ENCODE data around the gene NCKAP5. TPM values are rescaled to one million over a fixed set of nuclear protein-coding genes. Genes with fewer than 3 reads are reported as not detected.

NCKAP5 gene
- total and polyA plus RNA-seq, 10 donors, result 0.39 to 6.0 (median 3.3) TPM

GRCh38 chr2:133492719-133493380, 75.4 kb downstream of the NCKAP5 start:
- intact Hi-C loops (cut with DNase I; ENCODE audit: low total_unique reads), result no loop called here
- no peak for DNase-seq
- no peak overlapping the region for H3K27ac ChIP-seq
- TF ChIP-seq CTCF (IDR thresholded peaks at IDR 0.05 in 8 of 11, conservative IDR thresholded peaks at IDR 0.05 in 3 of 11) (no peak), POLR2AphosphoS5 (IDR thresholded peaks at IDR 0.05) (no peak), POLR2A (IDR thresholded peaks at IDR 0.05) (no peak)
- no peaks in the 10 kb centered on the region for H3K36me3 ChIP-seq
- no peaks in the 10 kb centered on the region for H3K9me3 ChIP-seq
- H3K4me1 ChIP-seq, result no peaks in the 10 kb centered on the region
- H3K27me3 ChIP-seq (replicated peaks in 1 of 7), result no peaks in the 10 kb centered on the region
- WGBS, 5 donors, result 78 to 100% (median 92%) methylated on average over 2 of the region's 2 CpGs
- no peak overlapping the region for H3K4me3 ChIP-seq

- WGBS, 5 donors, result 66 to 75% (median 68%) methylated on average over 3 of the region's 3 CpGs
- H3K4me1 ChIP-seq, result no peaks in the 10 kb centered on the region
- no peaks in the 10 kb centered on the region for H3K27me3 ChIP-seq (replicated peaks in 1 of 7)
- no peak for TF ChIP-seq POLR2A (IDR thresholded peaks at IDR 0.05)
- TF ChIP-seq CTCF (IDR thresholded peaks at IDR 0.05 in 8 of 11, conservative IDR thresholded peaks at IDR 0.05 in 3 of 11), result no peak
- no peak for TF ChIP-seq POLR2AphosphoS5 (IDR thresholded peaks at IDR 0.05)
- H3K4me3 ChIP-seq, result no peak overlapping the region
- intact Hi-C loops (cut with DNase I; ENCODE audit: low total_unique reads), result no loop called here
- no peaks in the 10 kb centered on the region for H3K36me3 ChIP-seq
- no peak overlapping the region for H3K27ac ChIP-seq
- no peak for DNase-seq
- H3K9me3 ChIP-seq, result no peaks in the 10 kb centered on the region
Observed at GRCh38 chr2:133490411-133490980, 77.8 kb downstream of the NCKAP5 start.

GRCh38 chr2:133489641-133490410, 78.4 kb downstream of the NCKAP5 start:
- H3K36me3 ChIP-seq, result no peaks in the 10 kb centered on the region
- H3K4me1 ChIP-seq, result no peaks in the 10 kb centered on the region
- H3K4me3 ChIP-seq, result no peak overlapping the region
- intact Hi-C loops (cut with DNase I; ENCODE audit: low total_unique reads), result no loop called here
- no peaks in the 10 kb centered on the region for H3K27me3 ChIP-seq (replicated peaks in 1 of 7)
- TF ChIP-seq POLR2AphosphoS5 (IDR thresholded peaks at IDR 0.05) (peak in 1 of 3 donors; percentile 41), POLR2A (IDR thresholded peaks at IDR 0.05) (no peak)
- WGBS, 5 donors, result 69 to 75% (median 70%) methylated on average over 5 of the region's 5 CpGs
- no peak overlapping the region for H3K27ac ChIP-seq
- H3K9me3 ChIP-seq, result no peaks in the 10 kb centered on the region
- no peak for DNase-seq

- Histone ChIP-seq H3K27ac (no peak overlapping the region), H3K36me3 (no peaks in the 10 kb centered on the region), H3K9me3 (no peaks in the 10 kb centered on the region), H3K27me3 (replicated peaks in 1 of 7) (no peaks in the 10 kb centered on the region), H3K4me3 (no peak overlapping the region), H3K4me1 (no peaks in the 10 kb centered on the region)
- no peak for TF ChIP-seq POLR2AphosphoS5 (IDR thresholded peaks at IDR 0.05)
- TF ChIP-seq CTCF (IDR thresholded peaks at IDR 0.05 in 8 of 11, conservative IDR thresholded peaks at IDR 0.05 in 3 of 11), result no peak
- TF ChIP-seq POLR2A (IDR thresholded peaks at IDR 0.05), result no peak
- no peak for DNase-seq
- intact Hi-C loops (cut with DNase I; ENCODE audit: low total_unique reads), result no loop called here
- 73 to 91% (median 84%) methylated on average over 1 of the region's 1 CpG for WGBS, 5 donors
Observed at GRCh38 chr2:133489146-133489545, 79.1 kb downstream of the NCKAP5 start.

Measured in spleen (tissue), 11 donors.